GM12878 (cell line): ENCODE measurements around the gene PDGFC. TPM values are rescaled to one million over a fixed set of nuclear protein-coding genes. Genes with fewer than 3 reads are reported as not detected.

Experiments used
- ATAC-seq: fragments of 200-7000 bp; cut with Tn5 transposase; 3 replicates; pipeline ENCODE4 v1.9.1; 2020; ENCODE audit warnings: mild to moderate bottlenecking, moderate library complexity
- BruUV-seq: library from RNA; stranded (reverse); fragments of 400-500 nt; replicated peaks from 2 replicates; lab custom pipeline; 2021; lab: Mats Ljungman, UMichigan
- CTCF ChIA-PET: fragments of 300-600 bp; sonication (Branson Sonifier 250); formaldehyde crosslinking; extraction: SDS; loops from one replicate; lab custom pipeline; 2021; ENCODE audit warnings: inconsistent platforms; lab: Yijun Ruan, JAX
- POLR2A ChIA-PET: fragments of 350-600 bp; formaldehyde crosslinking; extraction: SDS; loops from one replicate; lab custom pipeline; 2021; ENCODE audit warnings: inconsistent platforms; lab: Charles Lee
- RAD21 ChIA-PET: fragments of 300-600 bp; sonication (Branson Sonifier 250); formaldehyde crosslinking; loops from one replicate; lab custom pipeline; 2023; ENCODE audit warnings: antibody characterized with exemption; ENCODE audit not compliant: unreplicated experiment; lab: Charles Lee
- SMC1A ChIA-PET: fragments of 300-600 bp; sonication (Branson Sonifier 250); formaldehyde crosslinking; loops from one replicate; lab custom pipeline; 2023; ENCODE audit not compliant: unreplicated experiment, uncharacterized antibody; lab: Charles Lee
- DNase-seq: peaks from one replicate; pipeline ENCODE4 v3.0.0-alpha.2; 2011; ENCODE audit warnings: low read depth, low spot score
- FAIRE-seq: peaks from 3 replicates; lab custom pipeline; 2011; peaks lifted over from hg19 to GRCh38; lab: Jason Lieb, UNC
- H2AFZ ChIP-seq: 2 replicates; pipeline ENCODE4 v1.6.0; 2011; ENCODE audit warnings: low read depth, low read length, control low read depth; ENCODE audit not compliant: control insufficient read depth
- H3K27ac ChIP-seq: 2 replicates; pipeline ENCODE4 v1.5.1; 2011; ENCODE audit warnings: control low read depth; ENCODE audit not compliant: control insufficient read depth, insufficient read depth
- H3K27me3 ChIP-seq, 2 experiments: replicated peaks in 1 of 2; 2 replicates each; pipeline versions ENCODE4 v1.6.0 to v1.6.1; 2011; ENCODE audit warnings: low read length in 1 of 2; ENCODE audit not compliant: control insufficient read depth in 2 of 2, insufficient read depth in 2 of 2
- H3K36me3 ChIP-seq, 2 experiments: 2 replicates each; pipeline ENCODE4 v1.5.1; 2011; ENCODE audit warnings: low read length in 1 of 2; ENCODE audit not compliant: control insufficient read depth in 2 of 2, insufficient read depth in 2 of 2
- H3K4me1 ChIP-seq: 2 replicates; pipeline ENCODE4 v1.6.1; 2011; ENCODE audit warnings: mild to moderate bottlenecking, low read length, moderate library complexity, mixed read lengths; ENCODE audit not compliant: control insufficient read depth, insufficient read depth
- H3K4me2 ChIP-seq: 2 replicates; pipeline ENCODE4 v1.6.0; 2011; ENCODE audit warnings: control low read depth; ENCODE audit not compliant: control insufficient read depth, insufficient read depth
- H3K4me3 ChIP-seq: fragments of 200-600 bp; sonication (generic); 2 replicates; pipeline ENCODE4 v1.5.1; 2016
- H3K79me2 ChIP-seq: 2 replicates; pipeline ENCODE4 v1.6.0; 2011; ENCODE audit warnings: low read length; ENCODE audit not compliant: control insufficient read depth, insufficient read depth
- H3K9ac ChIP-seq: 2 replicates; pipeline ENCODE4 v1.8.0; 2011; ENCODE audit warnings: low read length, control low read depth, mixed read lengths; ENCODE audit not compliant: control insufficient read depth, insufficient read depth
- H3K9me3 ChIP-seq: replicated peaks from 3 replicates; pipeline ENCODE4 v1.5.1; 2011; ENCODE audit warnings: mild to moderate bottlenecking, low read length; ENCODE audit not compliant: control insufficient read depth, insufficient read depth
- H4K20me1 ChIP-seq: 2 replicates; pipeline ENCODE4 v1.6.0; 2011; ENCODE audit not compliant: control insufficient read depth, insufficient read depth
- ATF7 ChIP-seq: fragments of 450-650 bp; IDR thresholded peaks from 2 replicates; pipeline ENCODE4 v1.6.1; 2016; ENCODE audit warnings: low read depth, mild to moderate bottlenecking
- FOS ChIP-seq: IDR thresholded peaks from 3 replicates; pipeline ENCODE4 v1.6.1; 2011; ENCODE audit warnings: borderline replicate concordance; ENCODE audit not compliant: insufficient read length; ENCODE audit errors: extremely low read depth
- HCFC1 ChIP-seq: fragments of 150-350 bp; IDR thresholded peaks from 2 replicates; pipeline ENCODE4 v1.6.1; 2014; ENCODE audit warnings: low read length
- MXI1 ChIP-seq: fragments of 150-350 bp; IDR thresholded peaks from 2 replicates; pipeline ENCODE4 v1.6.1; 2011; ENCODE audit warnings: low read depth, mild to moderate bottlenecking, inconsistent platforms, low read length, improper control_type of control experiment
- PAX5 ChIP-seq: IDR thresholded peaks from 2 replicates; pipeline ENCODE4 v1.6.1; 2011; ENCODE audit warnings: low read depth, low read length, borderline replicate concordance
- POLR2AphosphoS2 ChIP-seq: IDR thresholded peaks from 2 replicates; pipeline ENCODE4 v1.6.1; 2011; ENCODE audit warnings: low read depth, mild to moderate bottlenecking, low read length, improper control_type of control experiment, moderate library complexity
- RAD21 ChIP-seq: IDR thresholded peaks from 2 replicates; pipeline ENCODE4 v1.6.1; 2011; ENCODE audit warnings: mild to moderate bottlenecking, low read depth, low read length, moderate library complexity; ENCODE audit not compliant: insufficient read depth
- RCOR1 ChIP-seq: conservative IDR thresholded peaks from 2 replicates; pipeline ENCODE4 v1.6.1; 2012; ENCODE audit warnings: low read depth, low read length, improper control_type of control experiment
- SREBF1 ChIP-seq: IDR thresholded peaks from 2 replicates; pipeline ENCODE4 v1.6.1; 2012; ENCODE audit warnings: mild to moderate bottlenecking, low read length
- TAF1 ChIP-seq: IDR thresholded peaks from 2 replicates; pipeline ENCODE4 v1.6.1; 2011; ENCODE audit warnings: mild to moderate bottlenecking, low read depth, low read length, borderline replicate concordance
- TBL1XR1 ChIP-seq: IDR thresholded peaks from 2 replicates; pipeline ENCODE4 v1.6.1; 2012; ENCODE audit warnings: low read depth, low read length, improper control_type of control experiment
- ZNF24 ChIP-seq: fragments of 450-650 bp; IDR thresholded peaks from 2 replicates; pipeline ENCODE4 v1.6.1; 2017; ENCODE audit warnings: antibody characterized with exemption, mild to moderate bottlenecking
- ZNF384 ChIP-seq: IDR thresholded peaks from 2 replicates; pipeline ENCODE4 v1.6.1; 2012; ENCODE audit warnings: low read depth, mild to moderate bottlenecking, low read length, improper control_type of control experiment, borderline replicate concordance
- WGBS: methylation state at CpG from one replicate; pipeline ENCODE4 v1.1.6; 2016; ENCODE audit warnings: low lambda C conversion rate; ENCODE audit not compliant: insufficient replicate concordance, insufficient coverage; ENCODE audit errors: missing lambda C conversion rate; 5-methylcytosine and 5-hydroxymethylcytosine counted together
- in situ Hi-C: fragments of 300-500 bp; cut with MboI; formaldehyde crosslinking; loops from 9 replicates; pipeline ENCODE4 v1.14.3; 2018; ENCODE audit warnings: mixed read lengths
- intact Hi-C: fragments of 100-400 bp; cut with micrococcal nuclease; formaldehyde crosslinking; loops from one replicate; pipeline ENCODE4 v1.14.2; 2022; ENCODE audit not compliant: unreplicated experiment
- polyA plus RNA-seq, 11 experiments: library from polyadenylated mRNA; depleted of rRNA in 4 of 11; unstranded in 6 of 11; stranded (reverse) in 5 of 11; fragments of >200 nt; fragmentation: Nextera tagmentation in 4 of 11; fragmentation: Illumina TruSeq in 1 of 11; extraction: Ambion mirVana in 4 of 11; extraction: Trizol in 1 of 11; gene quantifications; 1 replicate in 1 of 11; 2 replicates in 10 of 11; pipeline versions ENCODE4 v1.2.1 to v1.2.3, GENCODE V29; 2011 to 2016; ENCODE audit warnings: inconsistent platforms in 2 of 11, missing spikeins in 2 of 11, low read depth in 1 of 11
- total RNA-seq, 4 experiments: library from RNA; depleted of rRNA in 3 of 4; stranded (reverse); fragments of >200 nt in 3 of 4; fragmentation: Illumina TruSeq in 1 of 4; extraction: Trizol in 1 of 4; gene quantifications; 2 replicates each; pipeline versions ENCODE4 v1.2.1 to v1.2.3, GENCODE V29; 2013 to 2021

Gene PDGFC
- total and polyA plus RNA-seq, 10 of the 15 experiments (the other 5 are each of a cell fraction or from before 2014, with no cell fraction given) = 0.02 to 0.18 TPM; not detected in 8

DNA sequence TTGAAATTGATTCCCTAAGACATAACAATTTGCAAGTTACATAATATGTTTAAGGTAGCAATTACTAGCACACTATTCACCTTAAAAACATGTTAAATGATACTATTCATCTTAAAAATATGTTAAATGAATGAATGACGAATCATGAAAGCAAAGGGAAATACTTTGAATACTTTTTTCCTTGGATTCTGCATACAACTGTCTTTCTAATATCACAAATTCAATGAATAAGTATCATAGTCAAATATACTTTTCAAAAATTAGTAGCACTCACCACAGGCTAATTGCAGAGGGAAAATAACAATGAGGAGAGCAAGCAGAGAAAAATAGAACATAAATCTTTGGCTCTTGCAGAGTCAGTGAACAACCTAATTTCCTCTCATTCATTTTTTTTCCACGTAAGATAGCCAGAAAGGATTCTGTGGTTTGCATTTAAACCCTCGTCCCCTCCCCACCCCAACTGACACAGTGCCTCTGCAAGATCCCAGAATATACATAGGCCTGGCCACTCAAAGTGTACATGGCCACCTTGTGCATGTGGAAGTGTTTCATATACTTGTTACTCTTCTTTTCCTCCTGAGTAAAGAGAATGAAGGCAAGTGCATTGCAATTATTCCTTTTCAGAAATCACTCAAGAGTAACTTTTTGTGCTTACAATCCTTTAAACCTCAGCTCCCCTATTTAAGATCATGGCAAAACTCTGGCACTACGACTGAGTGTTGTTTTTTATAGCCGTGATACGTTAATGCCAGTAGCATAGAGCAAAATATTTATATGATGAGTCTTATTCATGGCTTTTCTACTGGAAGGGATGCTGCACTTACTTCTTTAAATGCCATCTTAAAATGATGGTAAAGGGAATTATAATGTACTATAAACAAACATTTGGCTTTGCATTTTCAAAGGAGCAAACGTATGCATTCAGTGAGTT is 236.4 kb downstream of the PDGFC start:
- no peak for FAIRE-seq
- no peak overlapping the region for H3K27ac ChIP-seq
- RAD21 ChIA-PET = no interaction called here
- TF ChIP-seq RAD21 (no peak), TAF1 (no peak), ATF7 (no peak), SREBF1 (no peak), ZNF24 (no peak), MXI1 (no peak), FOS (no peak), HCFC1 (no peak), TBL1XR1 (no peak), POLR2AphosphoS2 (no peak), RCOR1 (no peak), ZNF384 (no peak), PAX5 (no peak)
- TF ChIP-seq, all 136 proteins: peak for 0
- Histone ChIP-seq H3K27me3 (no peaks in the 10 kb centered on the region), H3K4me1 (no peaks in the 10 kb centered on the region), H3K36me3 (no peaks in the 10 kb centered on the region), H3K4me2 (no peak overlapping the region), H3K79me2 (no peaks in the 10 kb centered on the region), H3K9ac (no peak overlapping the region), H3K4me3 (no peak overlapping the region), H2AFZ (no peak overlapping the region), H4K20me1 (no peaks in the 10 kb centered on the region), H3K9me3 (no peaks in the 10 kb centered on the region; the same call in 2 of the 3 replicates)
- no peak for ATAC-seq
- in situ Hi-C loops = no loop called here
- intact Hi-C loops = no loop called here
- BruUV-seq = no TSS peak
- 13% methylated on average over 7 of the region's 7 CpGs for WGBS
- no peak for DNase-seq
- CTCF ChIA-PET = no interaction called here
- SMC1A ChIA-PET = no interaction called here
- POLR2A ChIA-PET = no interaction called here
